Neuronal stem cell (in vitro differentiated cells): ENCODE measurements around the gene GBX1.

Experiments used
- DNase-seq: peaks from one replicate; pipeline ENCODE4 v3.0.0-alpha.2; 2013; ENCODE audit warnings: low spot score
- H2AFZ ChIP-seq: one replicate; pipeline ENCODE4 v1.6.1; 2013; ENCODE audit warnings: mild to moderate bottlenecking, low read length, inconsistent platforms
- H2AK5ac ChIP-seq: 2 replicates; pipeline ENCODE4 v1.6.1; 2013; ENCODE audit warnings: low read depth, mild to moderate bottlenecking, inconsistent platforms, low read length, moderate library complexity, mixed read lengths
- H2BK120ac ChIP-seq: 2 replicates; pipeline ENCODE4 v1.6.1; 2013; ENCODE audit warnings: low read depth, mild to moderate bottlenecking, inconsistent platforms, low read length, moderate library complexity, mixed read lengths
- H2BK12ac ChIP-seq: one replicate; pipeline ENCODE4 v1.6.1; 2013; ENCODE audit warnings: low read length, inconsistent platforms
- H2BK15ac ChIP-seq: 2 replicates; pipeline ENCODE4 v1.6.1; 2013; ENCODE audit warnings: mild to moderate bottlenecking, low read length, inconsistent platforms, mixed read lengths
- H2BK5ac ChIP-seq: one replicate; pipeline ENCODE4 v1.6.1; 2013; ENCODE audit warnings: inconsistent platforms, mild to moderate bottlenecking, low read length, moderate library complexity
- H3K14ac ChIP-seq: one replicate; pipeline ENCODE4 v1.6.1; 2013; ENCODE audit warnings: low read length, inconsistent platforms
- H3K18ac ChIP-seq: 2 replicates; pipeline ENCODE4 v1.6.1; 2013; ENCODE audit warnings: low read length, inconsistent platforms
- H3K23ac ChIP-seq: 2 replicates; pipeline ENCODE4 v1.6.1; 2013; ENCODE audit warnings: low read depth, mild to moderate bottlenecking, mixed read lengths, low read length, inconsistent platforms; ENCODE audit not compliant: poor library complexity
- H3K27ac ChIP-seq: replicated peaks from 3 replicates; pipeline ENCODE4 v1.5.1; 2013; ENCODE audit warnings: low read length, inconsistent platforms
- H3K27me3 ChIP-seq, 3 experiments: 2 replicates each; pipeline ENCODE4 v1.6.1; 2013; ENCODE audit warnings: low read length in 3 of 3, mild to moderate bottlenecking in 2 of 3, inconsistent platforms in 1 of 3, low read depth in 1 of 3, mixed read lengths in 1 of 3, moderate library complexity in 1 of 3; ENCODE audit not compliant: control insufficient read depth in 3 of 3, insufficient read depth in 3 of 3
- H3K36me3 ChIP-seq, 2 donors: replicated peaks in 1 of 2; 2 replicates each; pipeline ENCODE4 v1.6.1; 2013; ENCODE audit warnings: low read length in 2 of 2; ENCODE audit not compliant: control insufficient read depth in 2 of 2, insufficient read depth in 2 of 2
- H3K4ac ChIP-seq: 2 replicates; pipeline ENCODE4 v1.6.1; 2013; ENCODE audit warnings: inconsistent platforms, mild to moderate bottlenecking, low read length, moderate library complexity
- H3K4me1 ChIP-seq, 2 donors: 1 replicate in 1 of 2; 2 replicates in 1 of 2; pipeline ENCODE4 v1.6.1; 2013; ENCODE audit warnings: low read length in 2 of 2, low read depth in 1 of 2; ENCODE audit not compliant: control insufficient read depth in 2 of 2, insufficient read depth in 1 of 2
- H3K4me2 ChIP-seq: one replicate; pipeline ENCODE4 v1.6.1; 2013; ENCODE audit warnings: mild to moderate bottlenecking, low read length, inconsistent platforms; ENCODE audit not compliant: insufficient read depth, poor library complexity, severe bottlenecking
- H3K4me3 ChIP-seq, 2 donors: 2 replicates each; pipeline ENCODE4 v1.5.1; 2013; ENCODE audit warnings: low read length in 2 of 2, mild to moderate bottlenecking in 2 of 2, inconsistent platforms in 1 of 2, moderate library complexity in 1 of 2
- H3K79me1 ChIP-seq: one replicate; pipeline ENCODE4 v1.6.1; 2013; ENCODE audit warnings: low read depth, mild to moderate bottlenecking, inconsistent platforms, low read length, moderate library complexity
- H3K9ac ChIP-seq: one replicate; pipeline ENCODE4 v1.6.1; 2013; ENCODE audit warnings: mild to moderate bottlenecking, low read depth, low read length, inconsistent platforms; ENCODE audit not compliant: poor library complexity
- H3K9me3 ChIP-seq, 2 donors: replicated peaks in 1 of 2; 2 replicates each; pipeline versions ENCODE3 to v1.6.1; 2013; ENCODE audit warnings: low read length in 2 of 2, mild to moderate bottlenecking in 2 of 2, inconsistent platforms in 1 of 2, low read depth in 1 of 2, mixed read lengths in 1 of 2, moderate library complexity in 1 of 2; ENCODE audit not compliant: control insufficient read depth in 2 of 2, insufficient read depth in 1 of 2
- H4K8ac ChIP-seq: one replicate; pipeline ENCODE4 v1.6.1; 2013; ENCODE audit warnings: low read depth, mild to moderate bottlenecking, inconsistent platforms, low read length, moderate library complexity
- H4K91ac ChIP-seq: one replicate; pipeline ENCODE4 v1.6.1; 2013; ENCODE audit warnings: low read length, low read depth, mild to moderate bottlenecking, inconsistent platforms; ENCODE audit not compliant: poor library complexity
- WGBS, 2 donors: extraction: QIAGEN DNeasy Blood & Tissue Kit; methylation state at CpG; one replicate each; pipeline ENCODE4 v1.1.7; 2013; ENCODE audit warnings: missing lambda C conversion rate in 2 of 2, mixed read lengths in 1 of 2; ENCODE audit not compliant: insufficient read length in 2 of 2, insufficient replicate concordance in 1 of 2; ENCODE audit errors: extremely low coverage in 2 of 2; 5-methylcytosine and 5-hydroxymethylcytosine counted together

GBX1 gene

GRCh38 chr7:151141311-151141854, 26.1 kb downstream of the GBX1 start:
- H3K23ac ChIP-seq = peak overlapping the region; percentile 21
- H3K36me3 ChIP-seq = peaks cover 23 to 80% of the 10 kb centered on the region in 2 donors
- H3K18ac ChIP-seq = no peak overlapping the region
- no peaks in the 10 kb centered on the region for H3K9me3 ChIP-seq
- H2BK15ac ChIP-seq = no peak overlapping the region
- no peak overlapping the region for H2BK120ac ChIP-seq
- WGBS, 2 donors = no CpG with 5 or more reads among the region's 9 CpGs
- peaks cover 0 to 21% of the 10 kb centered on the region in 2 donors for H3K4me1 ChIP-seq
- no peak overlapping the region for H2AFZ ChIP-seq
- no peak overlapping the region for H2AK5ac ChIP-seq
- no peak overlapping the region for H3K4me3 ChIP-seq
- H2BK5ac ChIP-seq = peak overlapping the region; percentile 47
- H3K4ac ChIP-seq = no peak overlapping the region
- H3K4me2 ChIP-seq = no peak overlapping the region
- DNase-seq = no peak
- H3K79me1 ChIP-seq = no peaks in the 10 kb centered on the region
- H3K27ac ChIP-seq = no peak overlapping the region
- H3K27me3 ChIP-seq = no peaks in the 10 kb centered on the region
- no peak overlapping the region for H3K14ac ChIP-seq
- no peak overlapping the region for H4K8ac ChIP-seq
- no peak overlapping the region for H3K9ac ChIP-seq
- H2BK12ac ChIP-seq = no peak overlapping the region
- no peak overlapping the region for H4K91ac ChIP-seq

GRCh38 chr7:151140826-151141225, 26.7 kb downstream of the GBX1 start:
- Histone ChIP-seq H2BK5ac (peak overlapping the region; percentile 47), H3K9ac (no peak overlapping the region), H2AFZ (no peak overlapping the region), H3K36me3 (peaks cover 23 to 86% of the 10 kb centered on the region in 2 donors), H3K14ac (no peak overlapping the region), H2BK12ac (no peak overlapping the region), H3K27ac (no peak overlapping the region), H2BK15ac (no peak overlapping the region), H3K9me3 (no peaks in the 10 kb centered on the region), H3K23ac (no peak overlapping the region), H3K4me2 (no peak overlapping the region), H3K4me3 (no peak overlapping the region), H3K4ac (no peak overlapping the region), H3K4me1 (peaks cover 0 to 21% of the 10 kb centered on the region in 2 donors), H3K27me3 (no peaks in the 10 kb centered on the region), H2BK120ac (no peak overlapping the region), H3K18ac (no peak overlapping the region), H4K8ac (no peak overlapping the region), H3K79me1 (no peaks in the 10 kb centered on the region), H2AK5ac (no peak overlapping the region), H4K91ac (no peak overlapping the region)
- no peak for DNase-seq
- no CpG with 5 or more reads among the region's 7 CpGs for WGBS, 2 donors

GRCh38 chr7:151139791-151140190, 27.7 kb downstream of the GBX1 start:
- H4K91ac ChIP-seq = no peak overlapping the region

GRCh38 chr7:151139071-151139790, 28.3 kb downstream of the GBX1 start:
- no peak overlapping the region for H2AK5ac ChIP-seq
- H3K36me3 ChIP-seq = peaks cover 30 to 93% of the 10 kb centered on the region in 2 donors

More at GRCh38 chr7:151139791-151140190, 27.7 kb downstream of the GBX1 start:
- Histone ChIP-seq H3K36me3 (peaks cover 28 to 91% of the 10 kb centered on the region in 2 donors), H2BK120ac (no peak overlapping the region), H3K27ac (no peak overlapping the region), H3K14ac (no peak overlapping the region), H2BK5ac (no peak overlapping the region), H2AFZ (no peak overlapping the region), H3K23ac (peak overlapping the region; percentile 44), H2BK15ac (no peak overlapping the region), H3K18ac (no peak overlapping the region), H3K4me1 (peaks cover 0 to 21% of the 10 kb centered on the region in 2 donors), H3K4me3 (no peak overlapping the region), H2AK5ac (no peak overlapping the region), H3K27me3 (no peaks in the 10 kb centered on the region), H3K4ac (no peak overlapping the region), H3K4me2 (no peak overlapping the region), H3K9me3 (no peaks in the 10 kb centered on the region), H3K9ac (no peak overlapping the region), H2BK12ac (no peak overlapping the region), H3K79me1 (no peaks in the 10 kb centered on the region), H4K8ac (no peak overlapping the region)
- no CpG with 5 or more reads among the region's 9 CpGs for WGBS, 2 donors
- DNase-seq = no peak

More at GRCh38 chr7:151139071-151139790, 28.3 kb downstream of the GBX1 start:
- H4K8ac ChIP-seq = no peak overlapping the region
- H2BK15ac ChIP-seq = no peak overlapping the region
- no peak for DNase-seq
- H3K9ac ChIP-seq = peak overlapping the region; percentile 45
- WGBS, 2 donors = no CpG with 5 or more reads among the region's 18 CpGs
- no peak overlapping the region for H3K4me3 ChIP-seq
- no peak overlapping the region for H3K23ac ChIP-seq
- H2BK5ac ChIP-seq = no peak overlapping the region
- no peak overlapping the region for H4K91ac ChIP-seq
- no peak overlapping the region for H2AFZ ChIP-seq
- no peak overlapping the region for H3K14ac ChIP-seq
- no peaks in the 10 kb centered on the region for H3K9me3 ChIP-seq
- H2BK120ac ChIP-seq = no peak overlapping the region
- no peaks in the 10 kb centered on the region for H3K27me3 ChIP-seq
- H3K27ac ChIP-seq = no peak overlapping the region
- no peak overlapping the region for H2BK12ac ChIP-seq
- no peak overlapping the region for H3K4me2 ChIP-seq
- peaks cover 0 to 21% of the 10 kb centered on the region in 2 donors for H3K4me1 ChIP-seq
- no peak overlapping the region for H3K4ac ChIP-seq
- H3K18ac ChIP-seq = no peak overlapping the region
- H3K79me1 ChIP-seq = no peaks in the 10 kb centered on the region
